Cerebellar nuclear complex (tissue), 1 donor: Measurements from ENCODE around the gene FRMD4A.
A peak's percentile ranks its signal among the peaks of the same experiment; 100 is the strongest.

Experiments used
- DNase-seq, 2 experiments: peaks; one replicate each; lab custom pipeline; 2025; lab: John Stamatoyannopoulos, UW

FRMD4A gene

GRCh38 chr10:13672548-13672947 lies 658.2 kb downstream of the FRMD4A start:
- no peak for DNase-seq

- no peak for DNase-seq
Measured at GRCh38 chr10:13671904-13672303, 658.8 kb downstream of the FRMD4A start.

- DNase-seq = no peak
Measured at GRCh38 chr10:13670311-13670710, 660.4 kb downstream of the FRMD4A start.

- DNase-seq = no peak
Measured at GRCh38 chr10:13669901-13670300, 660.8 kb downstream of the FRMD4A start.

- DNase-seq = no peak
Measured at GRCh38 chr10:13669182-13669855, 661.4 kb downstream of the FRMD4A start.

GRCh38 chr10:13668126-13668525 lies 662.6 kb downstream of the FRMD4A start:
- DNase-seq = no peak

GRCh38 chr10:13665516-13666262 lies 665.0 kb downstream of the FRMD4A start:
- DNase-seq = no peak

- no peak for DNase-seq
Measured at GRCh38 chr10:13661256-13661655, 669.5 kb downstream of the FRMD4A start.

GRCh38 chr10:13660551-13660920 lies 670.2 kb downstream of the FRMD4A start:
- DNase-seq = no peak

- peak in 1 of 2 experiments; percentile 68 for DNase-seq
Measured at GRCh38 chr10:13659887-13660550, 670.7 kb downstream of the FRMD4A start.

- DNase-seq = no peak
Measured at GRCh38 chr10:13658871-13659685, 671.6 kb downstream of the FRMD4A start.

- no peak for DNase-seq
Measured at GRCh38 chr10:13658264-13658663, 672.5 kb downstream of the FRMD4A start.

GRCh38 chr10:13657101-13657680 lies 673.5 kb downstream of the FRMD4A start:
- no peak for DNase-seq

GRCh38 chr10:13656337-13657100 lies 674.2 kb downstream of the FRMD4A start:
- DNase-seq = no peak

GRCh38 chr10:13654846-13655245 lies 675.9 kb downstream of the FRMD4A start:
- no peak for DNase-seq

GRCh38 chr10:13654118-13654830 lies 676.5 kb downstream of the FRMD4A start:
- no peak for DNase-seq

GRCh38 chr10:13652860-13653259 lies 677.9 kb downstream of the FRMD4A start:
- DNase-seq = no peak

GRCh38 chr10:13651969-13652720 lies 678.6 kb downstream of the FRMD4A start:
- DNase-seq = no peak

GRCh38 chr10:13650961-13651360 lies 679.8 kb downstream of the FRMD4A start:
- DNase-seq = no peak
